GM19193 (cell line): Measurements from ENCODE around the gene LY86.

ENCODE experiments used
- POLR2A ChIP-seq: IDR thresholded peaks from 4 replicates; pipeline ENCODE4 v1.6.1; 2011; ENCODE audit not compliant: insufficient read depth, insufficient read length; ENCODE audit errors: extremely low read depth

The LY86 gene

DNA sequence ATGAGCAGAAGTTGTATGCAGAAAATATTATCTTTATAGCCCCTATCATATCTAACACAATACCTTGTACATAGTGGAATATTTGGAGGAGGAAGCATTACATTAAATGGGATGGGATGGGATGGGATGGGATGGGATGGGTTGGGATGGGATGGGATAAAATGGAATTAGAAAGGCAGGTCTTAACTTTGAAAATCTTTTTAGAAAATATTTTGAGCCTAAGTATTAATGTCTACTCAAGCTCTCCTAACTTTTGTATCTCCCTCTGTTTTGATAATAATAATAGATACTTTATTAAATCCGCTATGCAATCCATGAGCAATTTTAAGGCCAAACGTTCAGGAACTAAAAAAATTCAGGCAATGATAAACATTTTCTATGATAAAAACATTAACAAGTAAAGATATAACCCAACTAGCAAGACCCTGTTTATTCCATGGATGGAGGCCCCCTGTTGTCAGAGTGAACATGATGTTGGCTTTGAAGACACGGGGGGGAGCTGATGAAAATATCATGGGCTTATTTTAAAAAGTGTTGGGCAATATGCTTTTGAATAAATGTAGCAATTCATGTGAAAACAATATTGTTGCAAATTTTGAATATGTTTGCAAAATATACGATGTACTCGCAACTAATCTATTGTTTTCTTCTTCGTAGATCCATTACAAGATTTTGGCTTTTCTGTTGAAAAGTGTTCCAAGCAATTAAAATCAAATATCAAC is 35.9 kb downstream of the LY86 start:
- TF ChIP-seq POLR2A = no peak

DNA sequence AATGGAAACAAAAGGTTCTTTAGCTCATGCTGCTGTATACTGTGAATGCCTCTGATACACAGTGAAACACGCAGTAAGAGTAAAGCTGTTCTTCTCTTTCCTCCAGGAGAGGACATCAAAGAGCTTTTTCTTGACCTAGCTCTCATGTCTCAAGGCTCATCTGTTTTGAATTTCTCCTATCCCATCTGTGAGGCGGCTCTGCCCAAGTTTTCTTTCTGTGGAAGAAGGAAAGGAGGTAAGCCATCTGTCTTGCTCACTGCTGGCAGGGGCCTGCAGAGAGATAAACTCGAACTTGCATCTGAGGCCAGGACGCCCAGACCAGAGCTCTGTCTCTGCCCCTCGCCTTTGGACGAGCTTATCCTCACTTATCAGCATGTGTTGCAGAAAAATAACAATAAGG is 37.7 kb downstream of the LY86 start:
- TF ChIP-seq POLR2A = no peak

DNA sequence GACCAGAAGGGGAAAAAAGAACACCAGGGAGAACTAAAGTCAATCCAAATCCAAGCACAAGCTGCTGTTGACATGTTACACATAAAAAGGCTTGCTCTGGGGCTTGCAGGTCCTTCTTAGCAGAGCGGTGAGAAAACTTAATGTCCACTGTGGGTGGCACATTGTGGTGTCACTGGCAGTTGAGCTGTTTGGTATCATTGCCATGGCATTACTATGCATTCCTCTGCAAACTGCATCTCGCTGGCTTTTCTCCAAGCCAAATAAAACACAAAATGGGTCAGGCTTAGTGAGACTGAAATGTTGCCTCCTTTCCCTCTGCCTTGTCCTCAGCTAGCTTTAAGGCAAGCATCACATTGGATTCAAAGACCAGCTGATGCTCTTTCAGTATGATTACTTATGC is 40.9 kb downstream of the LY86 start:
- no peak for TF ChIP-seq POLR2A

DNA sequence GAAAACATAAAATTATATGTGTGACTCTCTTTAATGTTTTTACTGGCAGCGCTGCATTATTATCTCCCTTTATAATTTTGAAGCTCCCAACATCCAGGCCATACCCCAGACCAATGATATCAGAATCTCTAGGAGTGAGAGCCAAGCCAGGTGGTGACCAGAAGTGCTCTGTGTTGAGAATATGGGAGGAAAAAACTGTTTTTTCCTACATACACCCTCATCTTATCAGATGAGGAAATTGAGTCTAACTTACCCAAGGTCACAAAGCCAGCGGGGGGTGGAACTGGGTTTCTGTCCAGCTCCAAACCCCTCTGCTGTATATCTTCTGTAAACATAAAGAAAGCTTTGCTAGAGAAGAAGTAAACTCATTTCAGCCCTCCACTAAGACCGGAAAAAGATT is 42.5 kb downstream of the LY86 start:
- no peak for TF ChIP-seq POLR2A

DNA sequence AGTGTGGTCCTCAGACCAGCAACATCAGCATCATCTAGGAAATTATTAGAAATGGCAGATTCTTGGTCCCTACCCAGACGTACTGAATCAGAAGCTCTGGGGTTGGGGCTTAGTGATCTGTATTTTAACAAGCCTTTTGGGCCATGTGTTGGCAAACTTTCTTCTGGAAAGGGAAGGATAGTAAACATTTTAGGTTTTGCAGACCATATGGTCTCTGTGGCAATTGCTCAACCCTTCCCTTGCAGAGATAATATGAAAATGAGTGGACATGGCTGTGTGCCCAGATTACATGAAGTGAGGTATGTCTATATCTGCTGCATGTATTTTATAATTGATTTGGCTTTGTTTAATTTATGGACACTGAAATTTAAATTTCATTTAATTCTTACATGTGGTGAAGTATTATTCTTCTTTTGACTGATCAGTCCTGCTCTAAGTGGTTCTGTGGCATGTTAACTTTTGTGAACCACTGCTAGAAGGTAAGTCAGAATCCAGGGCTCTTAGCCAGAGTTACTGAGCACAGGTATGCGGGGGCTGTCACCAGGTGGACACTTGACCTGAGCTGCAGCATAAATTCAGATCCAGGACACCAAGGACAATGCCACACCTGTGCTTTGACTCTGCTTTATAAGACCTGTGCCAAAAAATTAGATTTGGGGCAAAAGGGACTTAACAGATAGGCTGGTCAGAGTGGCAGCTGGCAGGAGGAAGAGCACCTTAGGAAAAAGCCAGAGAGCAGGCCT is 43.2 kb downstream of the LY86 start:
- no peak for TF ChIP-seq POLR2A

DNA sequence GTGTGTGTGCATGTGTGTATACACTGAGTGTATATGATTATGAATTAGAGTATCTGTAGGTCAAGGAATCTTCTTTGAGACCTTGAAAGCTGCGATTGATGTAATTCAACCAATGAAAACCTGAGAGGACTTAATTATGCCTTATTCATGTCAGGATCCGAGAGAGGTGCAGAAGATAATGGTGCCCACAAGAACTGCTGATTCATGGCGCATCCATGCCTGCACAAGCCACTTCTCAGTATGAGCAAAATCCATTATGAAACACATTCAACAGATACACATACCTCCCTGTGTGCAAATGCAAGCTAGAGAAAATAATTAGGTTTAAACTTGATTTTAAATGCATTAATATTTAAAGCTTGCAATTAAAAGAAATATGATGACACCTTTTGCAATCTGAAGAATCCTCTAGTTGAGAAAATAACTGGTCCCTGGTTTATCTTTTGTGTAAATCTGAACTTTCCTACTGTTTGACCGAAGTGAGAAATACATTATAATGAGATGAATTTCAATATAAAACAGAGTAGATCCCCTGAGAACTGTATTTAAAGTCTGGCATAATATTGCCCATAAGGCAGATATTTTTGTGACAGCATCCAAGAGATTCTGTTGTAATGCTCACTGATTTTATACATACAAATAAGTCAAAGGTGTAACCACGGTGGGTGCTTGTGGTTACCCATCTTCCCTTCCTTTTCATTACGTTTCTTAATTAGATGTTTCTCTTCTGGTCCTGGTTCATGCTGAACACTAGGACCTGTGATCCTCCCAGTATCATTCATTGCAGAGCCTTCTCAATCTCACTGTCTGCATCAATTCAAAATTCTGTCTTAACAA is 45.6 kb downstream of the LY86 start:
- no peak for TF ChIP-seq POLR2A

DNA sequence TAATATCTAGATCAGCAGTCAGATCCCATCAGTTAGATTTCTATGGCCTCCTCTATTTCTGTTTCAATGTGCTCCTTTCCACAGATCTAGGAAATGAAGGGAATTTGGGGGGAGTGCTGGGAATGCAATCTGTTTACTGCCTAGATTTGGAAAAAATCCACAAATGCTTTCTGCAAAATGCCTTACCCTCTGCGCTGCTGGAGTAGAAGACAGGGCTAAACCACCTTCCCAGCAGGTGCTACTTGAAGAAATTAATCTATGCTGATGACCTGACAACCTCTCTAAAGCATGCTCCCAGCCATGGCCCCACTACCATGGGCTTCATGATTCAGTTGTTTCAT is 46.2 kb downstream of the LY86 start:
- no peak for TF ChIP-seq POLR2A

DNA sequence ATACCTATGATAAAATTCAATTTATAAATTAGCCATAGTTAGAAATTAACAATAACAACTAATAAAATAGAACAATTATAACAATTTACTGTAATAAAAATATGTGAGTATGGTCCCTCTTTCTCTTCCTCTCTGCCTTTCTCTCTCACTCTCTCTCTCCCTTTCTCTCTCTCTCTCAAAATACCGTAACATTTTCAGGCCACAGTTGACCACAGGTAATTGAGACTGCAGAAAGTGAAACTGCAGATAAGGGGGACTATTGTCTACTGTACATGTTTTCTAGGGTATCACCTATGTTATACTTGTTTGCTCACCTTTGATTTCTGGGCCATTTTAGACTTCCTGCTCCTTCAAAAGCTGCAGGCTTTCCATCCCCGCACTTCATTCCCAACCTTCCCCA is 46.8 kb downstream of the LY86 start:
- TF ChIP-seq POLR2A = no peak

DNA sequence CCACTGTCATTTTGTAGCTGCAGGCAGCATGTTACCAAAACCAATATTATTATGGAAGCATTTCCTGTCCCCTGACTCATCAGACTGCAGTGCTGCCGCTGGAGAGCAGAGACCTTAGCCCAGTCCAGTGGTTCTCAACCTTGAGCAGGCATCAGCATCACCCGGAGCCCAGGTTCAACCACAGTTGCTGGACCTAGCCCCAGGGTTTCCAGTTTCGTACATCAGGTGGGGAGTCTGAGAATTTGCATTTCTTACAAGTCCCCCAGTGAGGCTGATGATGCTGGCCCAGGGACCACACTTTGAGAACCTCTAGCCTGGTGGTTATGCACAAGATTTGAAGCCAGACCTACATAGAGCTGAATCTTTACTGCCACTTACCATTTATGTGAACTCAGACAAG is 47.3 kb downstream of the LY86 start:
- TF ChIP-seq POLR2A = no peak

DNA sequence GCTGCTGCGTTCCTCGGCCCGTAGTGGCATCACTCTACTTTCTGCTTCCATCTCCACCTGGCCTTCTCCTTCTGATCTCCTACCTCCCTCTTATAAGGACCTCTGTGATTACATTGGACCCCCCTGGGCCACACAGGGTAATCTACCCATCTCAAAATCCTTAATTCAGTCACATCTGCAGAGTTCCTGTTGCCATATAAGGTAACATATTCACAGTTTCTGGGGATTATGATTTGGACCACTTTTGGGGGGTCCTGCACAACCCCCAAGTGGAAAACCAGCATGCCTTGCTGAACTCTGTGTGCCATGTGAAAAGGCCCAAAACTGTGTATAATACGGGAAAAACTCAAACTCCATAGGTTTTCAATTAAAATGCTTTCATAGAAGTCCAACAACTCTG is 51.1 kb downstream of the LY86 start:
- no peak for TF ChIP-seq POLR2A

DNA sequence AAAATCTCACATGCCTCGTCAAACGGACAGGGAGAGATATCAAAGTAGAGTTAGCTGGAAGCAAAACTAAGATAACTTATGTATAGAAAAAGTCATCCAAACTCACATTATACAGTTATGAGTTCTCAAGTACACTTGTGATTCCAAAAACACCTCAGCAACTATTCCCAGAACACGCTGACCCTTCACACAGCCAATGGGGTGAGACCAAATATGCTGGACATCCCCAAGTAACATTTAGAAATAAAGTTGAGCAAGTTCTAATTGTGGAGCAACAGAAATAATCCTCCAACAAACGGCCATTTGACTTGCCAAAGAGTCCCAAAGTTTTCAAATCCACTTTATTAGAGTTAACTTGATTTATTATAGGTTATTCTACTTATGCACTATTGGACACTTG is 52.4 kb downstream of the LY86 start:
- no peak for TF ChIP-seq POLR2A

DNA sequence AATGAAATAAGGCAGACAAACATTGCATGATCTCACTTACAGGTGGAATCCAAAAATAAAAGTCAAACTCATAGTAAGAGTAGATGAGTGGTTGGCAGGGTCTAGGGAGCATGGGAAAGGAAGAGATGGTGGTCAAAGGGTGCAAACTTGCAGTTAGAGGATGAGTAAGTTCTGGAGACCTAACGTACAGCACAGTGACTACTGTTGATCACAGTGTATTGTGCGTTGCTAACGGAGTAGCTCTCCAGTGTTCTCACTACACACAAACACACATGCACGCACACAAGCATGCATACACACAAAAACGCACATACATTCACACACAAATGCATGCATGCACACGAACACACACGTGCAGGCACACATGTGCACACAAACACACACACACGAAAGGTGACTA is 54.9 kb downstream of the LY86 start:
- no peak for TF ChIP-seq POLR2A

DNA sequence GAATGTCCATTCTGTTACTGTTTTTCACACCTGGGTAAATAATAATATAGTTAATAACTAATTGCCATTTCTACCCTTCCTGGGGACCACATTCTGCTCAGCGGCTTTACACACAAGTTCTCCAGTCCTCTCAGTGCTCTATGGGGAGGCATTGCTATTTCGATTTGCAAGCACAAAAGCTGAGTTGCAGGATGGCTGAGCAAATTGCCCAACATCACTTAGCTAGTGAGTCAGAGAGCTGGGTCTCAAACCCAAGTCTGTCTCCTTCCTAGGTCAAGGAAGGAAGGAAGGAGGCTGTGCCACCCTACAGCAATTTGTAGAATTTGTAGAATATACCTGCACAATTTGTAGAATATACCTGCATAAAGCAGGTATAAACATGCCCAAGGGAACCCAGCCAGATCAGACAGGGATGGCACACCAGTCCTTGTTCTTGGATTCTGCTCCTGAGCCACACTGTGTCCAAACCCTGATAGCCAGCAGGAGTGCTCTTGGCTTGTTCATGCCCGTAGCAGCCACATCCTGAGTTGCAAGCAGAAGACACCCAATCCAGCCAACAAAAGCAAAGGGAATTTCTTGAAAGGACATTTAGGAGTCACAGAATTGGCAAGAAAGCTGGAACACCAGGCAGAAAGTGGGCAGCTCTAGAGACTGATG is 56.9 kb downstream of the LY86 start:
- TF ChIP-seq POLR2A = no peak

DNA sequence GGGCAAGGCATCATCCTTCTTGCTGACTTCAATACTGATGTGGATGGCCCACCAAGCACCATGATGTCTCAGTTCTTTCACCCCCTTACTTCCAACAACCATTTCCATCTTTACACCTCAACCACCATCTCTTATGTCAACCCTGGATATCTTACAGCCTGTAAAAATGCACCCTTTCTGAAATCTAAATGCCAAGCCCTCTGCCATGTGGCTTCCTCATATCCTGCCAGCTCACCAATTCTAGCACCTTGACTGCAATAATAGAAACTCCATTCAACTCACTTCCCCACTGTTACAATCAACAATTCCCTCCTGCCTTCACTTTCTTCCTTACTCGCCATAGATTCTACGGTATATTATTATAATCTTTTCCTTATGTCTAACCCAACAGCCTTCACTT is 57.9 kb downstream of the LY86 start:
- no peak for TF ChIP-seq POLR2A

DNA sequence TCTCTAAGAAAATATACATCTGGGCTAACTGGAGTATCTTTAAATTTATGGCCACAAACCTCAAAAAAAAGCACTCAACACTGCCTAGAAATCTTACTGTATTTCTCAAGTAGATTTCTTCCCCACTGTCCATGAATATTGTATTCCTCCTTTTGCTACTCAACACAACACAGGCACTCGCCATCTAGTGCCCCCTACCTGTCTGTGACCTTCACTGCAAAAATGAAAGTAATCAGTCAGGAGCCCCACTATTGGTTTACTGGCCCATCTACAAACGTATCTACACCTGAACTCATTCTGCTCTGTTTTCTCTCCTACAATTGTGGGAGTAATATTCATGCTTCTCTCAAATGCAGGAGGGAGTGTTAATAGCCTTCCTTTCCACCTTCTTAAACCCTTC is 58.3 kb downstream of the LY86 start:
- no peak for TF ChIP-seq POLR2A

DNA sequence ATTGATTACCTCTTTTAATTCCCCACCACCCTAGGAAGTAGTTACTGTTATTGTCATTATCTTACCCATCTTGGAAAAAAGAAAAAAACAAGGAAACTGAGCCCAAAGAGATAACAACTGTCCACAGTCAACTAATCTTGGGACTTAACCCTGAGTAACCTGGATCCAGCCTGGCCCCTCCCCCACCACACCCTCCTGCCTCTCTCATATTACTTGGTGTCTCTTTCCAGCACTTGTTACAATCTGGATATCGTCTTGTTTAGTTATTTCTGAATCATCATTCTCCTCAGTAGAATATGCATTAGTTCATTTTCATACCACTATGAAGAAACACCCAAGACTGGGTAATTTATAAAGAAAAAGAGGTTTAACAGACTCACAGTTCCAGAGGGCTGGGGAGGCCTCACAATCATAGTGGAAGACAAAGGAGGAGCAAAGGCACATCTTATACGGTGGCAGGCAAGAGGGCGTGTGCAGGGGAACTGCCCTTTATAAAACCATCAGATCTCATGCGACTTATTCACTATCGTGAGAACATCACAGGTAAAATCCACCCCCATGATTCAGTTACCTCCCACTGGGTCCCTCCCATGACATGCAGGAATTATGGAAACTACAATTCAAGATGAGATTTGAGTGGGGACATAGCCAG is 60.3 kb downstream of the LY86 start:
- no peak for TF ChIP-seq POLR2A
